Endothelial cell (in vitro differentiated cells): Measurements from ENCODE around the gene KRT38. TPM values are rescaled to one million over a fixed set of nuclear protein-coding genes. Genes with fewer than 3 reads are reported as not detected.

Experiments used
- DNase-seq: peaks from one replicate; pipeline ENCODE4 v3.0.0; 2021; ENCODE audit warnings: low spot score
- H3K27ac Mint-ChIP-seq: one replicate; pipeline ENCODE4 v1.8.0; 2021; ENCODE audit warnings: mixed read lengths, inconsistent platforms; ENCODE audit not compliant: unreplicated experiment
- H3K27me3 Mint-ChIP-seq: one replicate; pipeline ENCODE4 v1.8.0; 2021; ENCODE audit warnings: mild to moderate bottlenecking, moderate library complexity, mixed read lengths, inconsistent platforms; ENCODE audit not compliant: unreplicated experiment
- H3K36me3 Mint-ChIP-seq: one replicate; pipeline ENCODE4 v1.8.0; 2021; ENCODE audit warnings: mild to moderate bottlenecking, low read depth, mixed read lengths, inconsistent platforms; ENCODE audit not compliant: unreplicated experiment
- H3K4me1 Mint-ChIP-seq: one replicate; pipeline ENCODE4 v1.8.0; 2021; ENCODE audit warnings: mild to moderate bottlenecking, mixed read lengths, inconsistent platforms; ENCODE audit not compliant: unreplicated experiment
- H3K4me3 Mint-ChIP-seq: one replicate; pipeline ENCODE4 v1.8.0; 2021; ENCODE audit warnings: mild to moderate bottlenecking, mixed read lengths, inconsistent platforms; ENCODE audit not compliant: unreplicated experiment
- H3K9me3 Mint-ChIP-seq: one replicate; pipeline ENCODE4 v1.8.0; 2021; ENCODE audit warnings: mixed read lengths, inconsistent platforms; ENCODE audit not compliant: unreplicated experiment
- CTCF ChIP-seq: fragments of 200-600 bp; sonication (generic); IDR thresholded peaks from one replicate; pipeline ENCODE4 v1.5.0; 2021; ENCODE audit warnings: antibody characterized with exemption; ENCODE audit not compliant: unreplicated experiment
- total RNA-seq: library from RNA; stranded (reverse); fragmentation: NEBNext Ultra II Directional; extraction: Animal tissue kit (Norgen Biotek cat#: 25700); gene quantifications from one replicate; pipeline ENCODE4 v1.2.1, GENCODE V29; 2021; ENCODE audit not compliant: unreplicated experiment

Gene KRT38
- total RNA-seq, 1 donor from 2014 or later = not detected

- peaks cover 2% of the 10 kb centered on the region for H3K27me3 Mint-ChIP-seq
- DNase-seq = no peak
- no peak for TF ChIP-seq CTCF
- H3K4me3 Mint-ChIP-seq = no peak overlapping the region
- H3K9me3 Mint-ChIP-seq = no peaks in the 10 kb centered on the region
- no peaks in the 10 kb centered on the region for H3K36me3 Mint-ChIP-seq
- no peak overlapping the region for H3K27ac Mint-ChIP-seq
- H3K4me1 Mint-ChIP-seq = no peaks in the 10 kb centered on the region
Measured at GRCh38 chr17:41455236-41455635, 14.5 kb upstream of the KRT38 start.

DNA sequence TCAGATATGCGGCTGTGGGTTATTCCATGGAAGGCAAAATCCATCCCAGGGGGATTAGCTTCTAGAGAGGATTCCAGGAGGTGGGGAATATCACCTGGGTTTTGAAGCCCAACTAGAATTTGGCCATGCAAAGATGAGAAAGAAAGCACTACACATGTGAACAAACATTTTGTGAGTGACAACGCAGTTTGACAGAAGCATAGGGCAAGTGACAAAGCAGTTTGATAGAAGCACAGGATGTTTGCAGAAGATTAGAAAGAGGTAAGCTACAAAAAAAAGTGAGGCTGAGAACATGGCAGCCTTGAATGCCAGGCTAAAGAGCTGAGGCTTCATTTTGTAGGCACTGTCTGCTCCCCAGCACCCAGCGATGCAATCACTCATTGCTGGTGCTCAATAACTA is 12.3 kb upstream of the KRT38 start:
- H3K4me3 Mint-ChIP-seq = no peak overlapping the region
- no peaks in the 10 kb centered on the region for H3K36me3 Mint-ChIP-seq
- no peaks in the 10 kb centered on the region for H3K27me3 Mint-ChIP-seq
- TF ChIP-seq CTCF = no peak
- DNase-seq = no peak
- no peak overlapping the region for H3K27ac Mint-ChIP-seq
- H3K4me1 Mint-ChIP-seq = no peaks in the 10 kb centered on the region
- H3K9me3 Mint-ChIP-seq = no peaks in the 10 kb centered on the region

- Mint-ChIP-seq H3K36me3 (no peaks in the 10 kb centered on the region), H3K4me1 (no peaks in the 10 kb centered on the region), H3K9me3 (no peaks in the 10 kb centered on the region), H3K27me3 (no peaks in the 10 kb centered on the region), H3K27ac (no peak overlapping the region), H3K4me3 (no peak overlapping the region)
- DNase-seq = no peak
- TF ChIP-seq CTCF = no peak
Measured at GRCh38 chr17:41452281-41452680, 11.5 kb upstream of the KRT38 start.

GRCh38 chr17:41451154-41451728 is 10.5 kb upstream of the KRT38 start:
- no peak overlapping the region for H3K4me3 Mint-ChIP-seq

More at GRCh38 chr17:41451154-41451728, 10.5 kb upstream of the KRT38 start:
- Mint-ChIP-seq H3K27ac (no peak overlapping the region), H3K27me3 (no peaks in the 10 kb centered on the region), H3K4me1 (no peaks in the 10 kb centered on the region), H3K36me3 (no peaks in the 10 kb centered on the region), H3K9me3 (no peaks in the 10 kb centered on the region)
- no peak for TF ChIP-seq CTCF
- no peak for DNase-seq
